NCI-H82 treated with DMSO at 0.1 percent for 48 hours (cell line): ENCODE results near the gene BTBD19.
"Not testable (repeated sequence)": the region's sequence is repeated elsewhere in the genome, so short reads cannot be mapped to it uniquely, and the experiment has no call there.

Experiments
- DNase-seq: peaks from one replicate; lab custom pipeline; 2025; ENCODE audit not compliant: unreplicated experiment; lab: John Stamatoyannopoulos, UW

The BTBD19 gene

DNA sequence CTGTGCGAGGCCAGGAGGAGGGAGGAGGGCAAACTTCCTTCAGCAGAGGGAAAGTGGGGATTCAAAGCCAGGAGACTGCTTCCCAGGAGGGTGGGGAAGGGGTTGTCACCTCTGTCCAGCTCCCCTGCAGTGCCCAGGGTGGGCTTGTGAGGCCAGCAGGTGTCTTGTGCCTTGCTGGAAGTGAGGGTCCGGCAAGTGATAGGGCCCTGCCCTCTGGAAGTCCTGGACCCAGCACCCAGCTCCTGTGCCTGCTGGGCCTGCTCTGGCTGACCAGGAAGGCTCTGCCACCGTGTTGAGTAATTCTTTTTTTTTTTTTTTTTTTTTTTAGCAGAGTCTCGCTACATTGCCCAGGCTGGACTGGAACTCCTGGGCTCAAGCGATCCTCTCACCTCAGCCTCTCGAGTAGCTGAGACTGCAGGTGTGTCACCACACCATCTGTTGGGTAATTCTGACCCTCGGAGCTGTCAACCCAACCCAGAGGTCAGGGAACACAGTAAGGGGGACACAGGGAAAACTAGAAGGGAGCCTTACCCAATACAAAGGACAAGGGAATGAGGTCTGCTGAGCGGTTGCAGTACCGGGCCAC, 21.4 kb upstream of the BTBD19 start:
- DNase-seq, result no peak

GRCh38 chr1:44787506-44787905, 20.8 kb upstream of the BTBD19 start:
- no peak for DNase-seq

DNA sequence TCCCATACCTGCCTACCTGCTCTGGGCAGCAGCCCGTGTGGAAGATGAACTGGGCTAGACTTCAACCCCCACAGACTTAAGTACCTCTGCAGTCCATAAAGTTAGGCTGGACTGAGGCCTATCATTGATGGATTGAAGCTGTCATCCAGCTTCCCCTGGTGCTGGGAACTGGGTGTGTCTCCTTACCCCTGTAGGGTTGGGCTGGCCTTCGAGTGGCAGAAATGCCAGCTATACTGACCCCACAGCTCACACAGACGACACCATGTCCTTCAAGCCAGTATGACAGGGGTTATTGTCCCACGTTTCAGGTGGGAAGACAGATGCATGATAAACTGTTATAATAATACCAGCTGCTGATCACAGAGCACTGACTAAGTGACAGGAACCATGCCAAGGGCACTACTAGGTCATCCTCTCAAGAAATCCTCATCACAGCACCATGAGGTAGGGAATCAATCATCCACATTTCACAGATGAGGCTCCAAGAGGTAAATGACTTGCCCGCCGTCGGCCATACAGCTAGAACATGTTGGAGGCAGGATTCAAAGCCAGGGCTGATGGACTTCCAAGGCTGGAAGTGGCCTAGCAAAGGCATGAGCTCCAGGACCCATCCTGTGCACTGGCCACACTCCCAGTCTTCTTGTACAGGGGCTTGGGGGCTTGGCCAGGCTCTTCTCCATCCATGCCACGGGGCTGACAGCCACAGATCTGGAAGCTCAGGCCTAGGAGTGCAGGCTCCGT, 20.0 kb upstream of the BTBD19 start, which contains the start of gene BEST4:
TSS of gene BEST4 (minus strand) at position 51 of the 741 bp plus-strand sequence. CDS start 465 bp downstream, outside the sequence.
- no peak for DNase-seq

GRCh38 chr1:44790968-44791801, 17.1 kb upstream of the BTBD19 start:
- no peak for DNase-seq

DNA sequence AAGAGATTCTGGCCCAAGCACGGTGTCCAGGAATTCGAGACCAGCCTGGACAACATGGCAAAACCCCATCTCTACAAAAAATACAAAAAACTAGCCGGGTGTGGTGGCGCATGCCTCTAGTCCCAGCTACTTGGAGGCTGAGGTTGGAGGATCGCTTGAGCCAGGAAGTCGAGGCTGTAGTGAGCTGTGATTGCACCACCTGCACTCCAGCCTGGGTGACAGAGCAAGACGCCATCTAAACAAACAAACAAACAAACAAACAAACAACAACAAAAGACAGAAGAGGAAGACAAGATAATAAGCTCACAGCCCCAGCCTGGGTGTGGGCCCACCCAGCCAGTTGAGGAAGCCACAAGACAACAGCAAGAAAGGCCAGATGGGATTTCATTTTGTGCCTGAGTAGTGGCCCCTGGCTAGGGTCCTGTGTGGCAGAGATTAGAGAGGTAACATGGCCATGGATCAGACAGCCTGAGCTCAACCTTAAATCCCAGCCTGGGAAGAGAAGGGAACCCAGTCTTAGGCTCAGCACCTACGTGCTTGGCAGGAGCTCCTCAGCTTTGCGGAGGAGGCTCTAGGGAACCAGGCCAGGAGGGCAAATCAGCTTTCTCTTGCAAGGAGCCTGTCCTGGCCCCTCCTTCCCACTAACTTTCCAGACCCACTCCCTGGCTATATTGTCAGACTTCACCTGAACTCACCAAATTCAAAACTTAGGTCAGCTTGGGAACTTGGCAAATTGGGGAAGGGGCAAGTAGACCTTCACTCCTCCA, 15.4 kb upstream of the BTBD19 start:
- no peak for DNase-seq

GRCh38 chr1:44797886-44798285, 10.4 kb upstream of the BTBD19 start:
- not testable (repeated sequence) for DNase-seq

- no peak for DNase-seq
Observed at GRCh38 chr1:44798481-44799365, 9.6 kb upstream of the BTBD19 start.

DNA sequence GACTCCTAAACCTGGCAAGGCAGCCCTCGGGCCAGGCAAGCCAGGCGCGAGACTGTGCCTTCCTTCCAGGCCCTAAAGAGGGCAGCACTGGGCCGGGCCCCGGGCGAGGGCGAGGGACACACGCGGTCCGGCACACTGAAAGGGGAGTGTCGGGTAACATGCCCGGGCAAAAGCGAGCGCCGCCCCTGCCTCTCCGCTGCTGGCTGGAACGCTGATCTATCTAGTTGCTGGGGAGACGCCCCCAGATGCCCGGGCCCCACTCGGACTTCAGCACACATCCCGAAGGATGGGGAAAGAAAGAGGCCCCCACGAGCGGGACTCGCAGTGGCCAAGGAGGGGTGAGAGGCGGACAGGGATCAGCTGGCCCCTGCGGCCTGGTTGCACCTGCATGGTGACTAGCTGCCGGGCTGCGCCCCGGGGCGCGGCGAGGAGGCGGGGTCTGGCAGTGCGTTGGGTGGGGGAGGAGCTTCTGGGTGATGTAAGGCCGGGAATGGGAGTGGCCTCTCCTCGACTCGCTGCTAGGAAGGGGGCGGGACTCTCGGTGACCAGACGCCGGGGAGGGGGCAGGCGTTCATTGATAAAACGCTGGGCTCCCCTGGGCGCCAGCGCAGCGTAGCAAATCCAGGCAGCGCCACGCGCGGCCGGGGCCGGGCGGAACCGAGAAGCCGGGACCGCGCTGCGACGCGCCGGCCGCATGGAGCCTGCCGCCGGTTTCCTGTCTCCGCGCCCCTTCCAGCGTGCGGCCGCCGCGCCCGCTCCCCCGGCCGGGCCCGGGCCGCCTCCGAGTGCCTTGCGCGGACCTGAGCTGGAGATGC, 8.3 kb upstream of the BTBD19 start, which contains the start of gene PLK3:
TSS of gene PLK3 (plus strand) at position 608 of the 815 bp plus-strand sequence. CDS start at position 695, 87 bp downstream.
- DNase-seq, result peak; percentile 96

DNA sequence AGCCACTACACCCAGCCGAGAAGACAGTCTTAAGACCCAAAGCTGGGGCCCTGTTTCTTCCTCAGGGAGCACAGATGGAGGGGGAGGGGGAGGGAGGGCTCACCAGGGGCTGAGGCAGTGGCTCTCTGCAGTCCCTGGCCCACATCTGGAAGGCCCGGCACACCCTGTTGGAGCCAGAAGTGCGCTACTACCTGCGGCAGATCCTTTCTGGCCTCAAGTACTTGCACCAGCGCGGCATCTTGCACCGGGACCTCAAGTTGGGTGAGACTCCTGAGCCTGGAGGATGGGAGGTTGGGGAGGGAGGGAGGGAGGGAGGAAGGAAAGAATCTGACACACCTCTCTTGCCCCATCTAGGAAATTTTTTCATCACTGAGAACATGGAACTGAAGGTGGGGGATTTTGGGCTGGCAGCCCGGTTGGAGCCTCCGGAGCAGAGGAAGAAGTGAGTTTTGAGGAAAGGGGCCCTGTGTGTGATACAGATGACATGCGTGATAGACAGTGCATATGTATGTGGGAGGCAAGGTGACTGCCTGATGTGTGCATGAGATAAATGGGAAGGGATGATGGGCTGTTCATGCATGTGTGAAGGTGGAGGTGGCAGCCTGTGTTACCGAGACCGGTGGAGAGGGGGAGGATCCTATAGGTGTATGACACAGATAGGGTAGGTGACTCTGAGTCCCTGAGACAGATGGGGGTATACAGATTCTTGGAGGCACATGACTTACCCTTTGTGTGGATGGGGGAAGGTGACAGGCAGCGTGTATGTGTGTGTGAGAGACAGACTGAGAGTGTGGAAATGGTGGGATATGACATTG, 6.6 kb upstream of the BTBD19 start:
- no peak for DNase-seq

DNA sequence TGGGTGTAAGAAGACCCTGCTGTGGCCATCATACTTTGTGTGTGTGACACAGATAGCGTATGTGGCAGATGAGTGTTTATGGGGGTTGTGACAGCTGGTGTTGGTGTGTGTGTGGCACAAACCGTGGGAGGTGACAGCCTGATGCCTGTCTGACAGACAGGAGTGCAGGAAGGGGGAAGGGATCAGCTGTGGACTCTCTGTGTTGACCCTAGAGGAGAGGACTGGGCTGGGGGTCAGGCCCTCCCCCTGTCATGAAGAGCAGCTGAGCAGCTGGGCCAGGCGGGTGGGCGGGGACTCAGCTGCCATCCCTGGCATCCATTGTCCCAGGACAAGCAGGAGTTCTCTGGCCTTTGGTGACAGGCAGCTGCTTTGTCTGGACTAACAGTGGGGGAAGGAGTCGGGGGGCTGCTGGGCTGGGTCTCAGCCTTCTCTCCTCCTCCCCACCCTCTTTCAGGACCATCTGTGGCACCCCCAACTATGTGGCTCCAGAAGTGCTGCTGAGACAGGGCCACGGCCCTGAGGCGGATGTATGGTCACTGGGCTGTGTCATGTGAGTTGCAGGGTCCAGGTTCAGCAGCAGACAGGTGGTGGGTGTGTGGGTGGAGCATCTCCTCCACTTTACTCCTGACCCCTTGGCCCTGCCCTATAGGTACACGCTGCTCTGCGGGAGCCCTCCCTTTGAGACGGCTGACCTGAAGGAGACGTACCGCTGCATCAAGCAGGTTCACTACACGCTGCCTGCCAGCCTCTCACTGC, 5.8 kb upstream of the BTBD19 start:
- DNase-seq, result no peak

- DNase-seq, result no peak
Observed at GRCh38 chr1:44803062-44803311, 5.3 kb upstream of the BTBD19 start.

DNA sequence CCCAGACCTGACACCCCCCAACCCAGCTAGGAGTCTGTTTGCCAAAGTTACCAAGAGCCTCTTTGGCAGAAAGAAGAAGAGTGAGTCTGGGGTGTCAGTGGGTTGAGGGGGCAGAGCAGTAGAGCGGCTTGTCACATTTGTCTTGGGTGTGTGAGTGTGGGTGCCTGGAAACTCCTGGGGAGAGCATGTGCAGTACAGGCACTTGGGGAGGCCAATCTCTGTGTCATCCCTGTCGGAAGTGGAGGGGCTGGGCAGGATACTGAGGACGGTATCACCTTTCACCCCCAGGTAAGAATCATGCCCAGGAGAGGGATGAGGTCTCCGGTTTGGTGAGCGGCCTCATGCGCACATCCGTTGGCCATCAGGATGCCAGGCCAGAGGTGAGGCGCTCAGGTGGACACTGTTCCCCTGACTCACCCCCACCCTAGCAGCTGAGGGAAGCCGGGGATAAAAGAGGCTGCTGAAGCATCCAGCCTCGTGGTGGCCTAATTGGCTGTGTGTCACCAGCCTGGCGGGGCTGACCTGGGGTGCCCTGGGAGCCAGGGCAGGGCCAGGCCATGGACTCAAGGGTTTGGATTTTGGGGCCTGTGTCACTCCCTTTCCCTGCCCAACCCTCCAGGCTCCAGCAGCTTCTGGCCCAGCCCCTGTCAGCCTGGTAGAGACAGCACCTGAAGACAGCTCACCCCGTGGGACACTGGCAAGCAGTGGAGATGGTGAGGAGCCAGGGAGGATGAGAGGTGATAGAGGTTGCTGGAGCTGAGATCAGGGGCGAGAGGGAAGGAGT, 4.8 kb upstream of the BTBD19 start:
- DNase-seq, result no peak

- DNase-seq, result no peak
Observed at GRCh38 chr1:44805311-44806024, 2.9 kb upstream of the BTBD19 start.

- DNase-seq, result no peak
Observed at GRCh38 chr1:44806025-44806703, 2.2 kb upstream of the BTBD19 start.

GRCh38 chr1:44806704-44807363, 1.5 kb upstream of the BTBD19 start, which contains the start of gene DYNLT4:
Gene DYNLT4 (minus strand): TSS chr1:44807351. CDS start chr1:44806668, 683 bp downstream.
- DNase-seq, result no peak
